HL-60 (cell line): ENCODE results near the gene PHLPP1.

Experiments used
- DNase-seq, 2 experiments: peaks; one replicate each; pipeline ENCODE4 v3.0.0-alpha.2; 2010 to 2020; ENCODE audit warnings: low read depth in 1 of 2, low spot score in 1 of 2
- H3K27ac ChIP-seq: fragments of 250-450 bp; sonication (Bioruptor Pico); replicated peaks from 2 replicates; pipeline ENCODE4 v1.5.1; 2020; ENCODE audit warnings: mild to moderate bottlenecking, moderate library complexity
- H3K27me3 ChIP-seq: fragments of 250-450 bp; sonication (Bioruptor Pico); 2 replicates; pipeline ENCODE4 v1.5.1; 2021; ENCODE audit warnings: mild to moderate bottlenecking, moderate library complexity; ENCODE audit not compliant: insufficient read depth, poor library complexity, severe bottlenecking
- H3K4me3 ChIP-seq: replicated peaks from 2 replicates; pipeline ENCODE4 v1.5.1; 2011; ENCODE audit warnings: mild to moderate bottlenecking, control low read depth, low read length; ENCODE audit not compliant: insufficient read depth
- GABPA ChIP-seq: IDR thresholded peaks from 2 replicates; pipeline ENCODE4 v1.6.1; 2012; ENCODE audit warnings: low read depth
- POLR2AphosphoS5 ChIP-seq: IDR thresholded peaks from 2 replicates; pipeline ENCODE4 v1.6.1; 2012; ENCODE audit warnings: low read depth
- SPI1 ChIP-seq: IDR thresholded peaks from 2 replicates; pipeline ENCODE4 v1.6.1; 2012; ENCODE audit warnings: low read depth, mild to moderate bottlenecking, borderline replicate concordance
- TF ChIP-seq, protein P1 (sequence below): IDR thresholded peaks from one replicate; pipeline ENCODE4 v1.5.1; 2011; ENCODE audit warnings: low read length, control low read depth, inconsistent platforms; ENCODE audit not compliant: insufficient read depth
- TF ChIP-seq, protein P2 (sequence below): IDR thresholded peaks from 2 replicates; pipeline ENCODE4 v1.6.1; 2012; ENCODE audit warnings: low read depth; ENCODE audit not compliant: insufficient replicate concordance

Gene PHLPP1

DNA sequence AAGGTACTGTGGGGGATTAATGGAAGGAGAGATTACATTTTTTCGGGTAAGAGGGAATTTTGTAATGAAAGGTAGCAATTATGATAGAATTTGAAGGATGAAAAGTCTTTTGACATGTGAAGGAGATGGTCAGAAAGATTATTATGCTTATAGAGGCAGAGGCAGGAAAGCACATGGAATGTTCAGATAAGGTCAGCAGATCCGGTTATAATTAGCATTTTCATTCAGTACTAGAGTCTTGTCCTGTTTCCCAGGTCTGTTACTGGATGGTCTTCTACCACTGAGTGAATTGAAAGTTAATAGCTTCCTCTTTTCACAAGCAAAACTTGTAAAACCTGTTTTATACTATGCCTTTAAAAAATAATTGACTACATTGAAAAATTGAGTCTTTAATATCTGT lies 116.9 kb downstream of the PHLPP1 start:
- H3K4me3 ChIP-seq: no peak overlapping the region
- TF ChIP-seq GABPA: no peak
- no peak for TF ChIP-seq SPI1
- TF ChIP-seq, protein P1, sequence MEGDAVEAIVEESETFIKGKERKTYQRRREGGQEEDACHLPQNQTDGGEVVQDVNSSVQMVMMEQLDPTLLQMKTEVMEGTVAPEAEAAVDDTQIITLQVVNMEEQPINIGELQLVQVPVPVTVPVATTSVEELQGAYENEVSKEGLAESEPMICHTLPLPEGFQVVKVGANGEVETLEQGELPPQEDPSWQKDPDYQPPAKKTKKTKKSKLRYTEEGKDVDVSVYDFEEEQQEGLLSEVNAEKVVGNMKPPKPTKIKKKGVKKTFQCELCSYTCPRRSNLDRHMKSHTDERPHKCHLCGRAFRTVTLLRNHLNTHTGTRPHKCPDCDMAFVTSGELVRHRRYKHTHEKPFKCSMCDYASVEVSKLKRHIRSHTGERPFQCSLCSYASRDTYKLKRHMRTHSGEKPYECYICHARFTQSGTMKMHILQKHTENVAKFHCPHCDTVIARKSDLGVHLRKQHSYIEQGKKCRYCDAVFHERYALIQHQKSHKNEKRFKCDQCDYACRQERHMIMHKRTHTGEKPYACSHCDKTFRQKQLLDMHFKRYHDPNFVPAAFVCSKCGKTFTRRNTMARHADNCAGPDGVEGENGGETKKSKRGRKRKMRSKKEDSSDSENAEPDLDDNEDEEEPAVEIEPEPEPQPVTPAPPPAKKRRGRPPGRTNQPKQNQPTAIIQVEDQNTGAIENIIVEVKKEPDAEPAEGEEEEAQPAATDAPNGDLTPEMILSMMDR: no peak
- TF ChIP-seq POLR2AphosphoS5: no peak
- TF ChIP-seq, protein P2, sequence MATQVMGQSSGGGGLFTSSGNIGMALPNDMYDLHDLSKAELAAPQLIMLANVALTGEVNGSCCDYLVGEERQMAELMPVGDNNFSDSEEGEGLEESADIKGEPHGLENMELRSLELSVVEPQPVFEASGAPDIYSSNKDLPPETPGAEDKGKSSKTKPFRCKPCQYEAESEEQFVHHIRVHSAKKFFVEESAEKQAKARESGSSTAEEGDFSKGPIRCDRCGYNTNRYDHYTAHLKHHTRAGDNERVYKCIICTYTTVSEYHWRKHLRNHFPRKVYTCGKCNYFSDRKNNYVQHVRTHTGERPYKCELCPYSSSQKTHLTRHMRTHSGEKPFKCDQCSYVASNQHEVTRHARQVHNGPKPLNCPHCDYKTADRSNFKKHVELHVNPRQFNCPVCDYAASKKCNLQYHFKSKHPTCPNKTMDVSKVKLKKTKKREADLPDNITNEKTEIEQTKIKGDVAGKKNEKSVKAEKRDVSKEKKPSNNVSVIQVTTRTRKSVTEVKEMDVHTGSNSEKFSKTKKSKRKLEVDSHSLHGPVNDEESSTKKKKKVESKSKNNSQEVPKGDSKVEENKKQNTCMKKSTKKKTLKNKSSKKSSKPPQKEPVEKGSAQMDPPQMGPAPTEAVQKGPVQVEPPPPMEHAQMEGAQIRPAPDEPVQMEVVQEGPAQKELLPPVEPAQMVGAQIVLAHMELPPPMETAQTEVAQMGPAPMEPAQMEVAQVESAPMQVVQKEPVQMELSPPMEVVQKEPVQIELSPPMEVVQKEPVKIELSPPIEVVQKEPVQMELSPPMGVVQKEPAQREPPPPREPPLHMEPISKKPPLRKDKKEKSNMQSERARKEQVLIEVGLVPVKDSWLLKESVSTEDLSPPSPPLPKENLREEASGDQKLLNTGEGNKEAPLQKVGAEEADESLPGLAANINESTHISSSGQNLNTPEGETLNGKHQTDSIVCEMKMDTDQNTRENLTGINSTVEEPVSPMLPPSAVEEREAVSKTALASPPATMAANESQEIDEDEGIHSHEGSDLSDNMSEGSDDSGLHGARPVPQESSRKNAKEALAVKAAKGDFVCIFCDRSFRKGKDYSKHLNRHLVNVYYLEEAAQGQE: no peak
- DNase-seq: no peak
- H3K27ac ChIP-seq: no peak overlapping the region
- H3K27me3 ChIP-seq: no peaks in the 10 kb centered on the region

DNA sequence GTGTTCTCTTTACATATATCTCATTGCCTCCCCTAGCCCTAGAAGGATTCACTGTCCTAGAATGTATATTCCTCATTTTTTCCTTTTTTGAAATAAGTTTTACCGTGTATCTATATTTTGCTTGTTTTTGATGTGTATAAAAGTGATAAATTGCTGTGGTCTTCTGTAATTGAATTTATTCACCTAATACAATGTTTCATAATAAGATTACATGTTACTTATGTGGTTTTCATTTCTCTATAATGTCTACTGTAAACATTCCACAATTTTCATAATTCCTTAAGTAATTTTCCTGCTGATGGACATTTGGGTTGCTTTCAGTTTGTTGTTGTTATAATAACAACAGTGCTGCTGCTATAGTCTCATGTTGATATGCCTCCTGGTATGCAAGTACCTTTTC lies 118.2 kb downstream of the PHLPP1 start:
- H3K4me3 ChIP-seq: no peak overlapping the region
- TF ChIP-seq SPI1: no peak
- H3K27me3 ChIP-seq: no peaks in the 10 kb centered on the region
- no peak for DNase-seq
- H3K27ac ChIP-seq: no peak overlapping the region

DNA sequence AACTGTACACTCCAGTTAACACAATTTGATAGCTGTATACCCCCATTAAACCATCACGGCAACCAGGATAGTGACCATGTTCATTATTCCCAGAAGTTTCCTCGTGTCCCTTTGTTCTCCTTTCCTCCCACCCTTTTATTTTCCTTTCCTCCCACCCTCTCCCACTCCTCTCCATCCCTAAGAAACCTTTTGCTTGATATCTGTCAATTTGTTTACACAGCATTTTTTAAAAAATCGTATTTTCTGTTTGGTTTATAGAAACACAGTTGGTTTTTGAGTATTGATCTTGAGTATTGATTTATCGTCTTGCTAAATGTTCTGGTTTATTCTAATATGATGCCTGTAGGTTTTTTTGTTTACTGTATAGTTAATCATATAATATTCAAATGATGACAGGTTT lies 119.4 kb downstream of the PHLPP1 start:
- no peak overlapping the region for H3K27ac ChIP-seq
- H3K4me3 ChIP-seq: no peak overlapping the region
- DNase-seq: no peak
- no peaks in the 10 kb centered on the region for H3K27me3 ChIP-seq
- TF ChIP-seq SPI1 (no peak), GABPA (no peak), POLR2AphosphoS5 (no peak)
- TF ChIP-seq, protein P2: no peak
- TF ChIP-seq, protein P1: no peak

DNA sequence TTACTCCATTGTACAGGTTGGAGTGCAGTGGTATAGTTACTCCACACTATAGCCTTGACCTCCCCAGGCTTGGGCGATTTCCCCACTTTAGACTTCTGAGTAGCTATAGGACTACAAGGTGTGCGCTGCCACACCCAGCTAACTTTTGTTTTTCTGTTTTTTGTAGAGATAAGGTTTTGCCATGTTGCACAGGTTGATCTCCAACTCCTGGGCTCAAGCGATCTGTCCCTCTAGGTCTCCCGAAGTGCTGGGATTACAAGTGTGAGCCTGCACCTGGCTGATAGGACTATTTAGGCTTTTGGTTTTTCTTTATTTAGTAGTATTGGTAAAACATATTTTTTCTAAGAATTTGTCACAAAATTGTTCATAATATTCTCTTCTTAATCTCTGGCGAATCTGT lies 121.7 kb downstream of the PHLPP1 start:
- DNase-seq: no peak
- Histone ChIP-seq H3K4me3 (no peak overlapping the region), H3K27ac (no peak overlapping the region), H3K27me3 (no peaks in the 10 kb centered on the region)
- TF ChIP-seq, protein P2: no peak
- TF ChIP-seq GABPA: no peak
- TF ChIP-seq SPI1: no peak
- no peak for TF ChIP-seq POLR2AphosphoS5
- TF ChIP-seq, protein P1: no peak
